Tibial nerve (tissue), 3 donors: ENCODE data around the gene PEX13.

ENCODE experiments used
- CTCF ChIP-seq, 5 experiments: fragments of 200-600 bp in 3 of 5; fragments of 450-650 bp in 2 of 5; sonication (generic) in 3 of 5; IDR thresholded peaks; one replicate each; pipeline ENCODE4 v1.5.1; 2016 to 2019; ENCODE audit warnings: antibody characterized with exemption in 5 of 5, mild to moderate bottlenecking in 3 of 5, moderate library complexity in 2 of 5
- POLR2A ChIP-seq, 2 donors: fragments of 450-650 bp; IDR thresholded peaks; one replicate each; pipeline ENCODE4 v1.6.1; 2017; ENCODE audit warnings: antibody characterized with exemption in 2 of 2, mild to moderate bottlenecking in 2 of 2, moderate library complexity in 2 of 2

- TF ChIP-seq CTCF (IDR thresholded peaks at IDR 0.05) (no peak), POLR2A (IDR thresholded peaks at IDR 0.05) (no peak)
Measured at GRCh38 chr2:60987041-60987440, 30.5 kb upstream of the PEX13 start.
